GM23338 (cell line): Measurements from ENCODE around the gene PCA3. TPM values are rescaled to one million over a fixed set of nuclear protein-coding genes. Genes with fewer than 3 reads are reported as not detected.

ENCODE experiments used
- ATAC-seq: fragments of 200-7000 bp; cut with Tn5 transposase; 3 replicates; pipeline ENCODE4 v1.9.1; 2020
- DNase-seq: peaks from one replicate; pipeline ENCODE4 v3.0.0-alpha.2; 2015; ENCODE audit warnings: low spot score
- H2AFZ ChIP-seq: fragments of 200-600 bp; sonication (generic); 2 replicates; pipeline ENCODE4 v1.8.0; 2016; ENCODE audit warnings: antibody characterized with exemption, mild to moderate bottlenecking, moderate library complexity
- H3F3A ChIP-seq: fragments of 200-600 bp; sonication (generic); replicated peaks from 2 replicates; pipeline ENCODE4 v1.8.0; 2017; ENCODE audit warnings: antibody characterized with exemption, mixed run types, low read depth
- H3K27ac ChIP-seq: fragments of 200-600 bp; sonication (generic); 2 replicates; pipeline ENCODE4 v1.6.1; 2016; ENCODE audit warnings: low read depth
- H3K27me3 ChIP-seq: fragments of 200-600 bp; sonication (generic); 2 replicates; pipeline ENCODE4 v1.8.0; 2016; ENCODE audit warnings: mild to moderate bottlenecking, mixed run types, moderate library complexity; ENCODE audit not compliant: insufficient read depth
- H3K36me3 ChIP-seq: fragments of 200-600 bp; sonication (generic); 2 replicates; pipeline ENCODE4 v1.8.0; 2016; ENCODE audit warnings: mild to moderate bottlenecking; ENCODE audit not compliant: insufficient read depth
- H3K4me1 ChIP-seq: fragments of 200-600 bp; sonication (generic); 2 replicates; pipeline ENCODE4 v1.8.0; 2016; ENCODE audit warnings: mild to moderate bottlenecking, moderate library complexity; ENCODE audit not compliant: insufficient read depth
- H3K4me2 ChIP-seq: fragments of 200-600 bp; sonication (generic); 2 replicates; pipeline ENCODE4 v1.7.1; 2017; ENCODE audit warnings: mixed run types
- H3K4me3 ChIP-seq: fragments of 200-600 bp; sonication (generic); 2 replicates; pipeline ENCODE4 v1.6.1; 2016; ENCODE audit warnings: mixed run types
- H3K79me2 ChIP-seq: fragments of 200-600 bp; sonication (generic); replicated peaks from 2 replicates; pipeline ENCODE4 v1.8.0; 2017; ENCODE audit warnings: mild to moderate bottlenecking; ENCODE audit not compliant: insufficient read depth
- H3K9me2 ChIP-seq: fragments of 200-600 bp; sonication (generic); 2 replicates; pipeline ENCODE4 v1.8.0; 2017; ENCODE audit not compliant: insufficient read depth
- H4K20me1 ChIP-seq: fragments of 200-600 bp; sonication (generic); replicated peaks from 2 replicates; pipeline ENCODE4 v1.8.0; 2017; ENCODE audit warnings: mild to moderate bottlenecking; ENCODE audit not compliant: insufficient read depth
- H3K27ac Mint-ChIP-seq: 2 replicates; pipeline ENCODE4 v1.8.0; 2020; ENCODE audit warnings: inconsistent platforms, mild to moderate bottlenecking, moderate library complexity, mixed read lengths
- H3K27me3 Mint-ChIP-seq: 3 replicates; pipeline ENCODE4 v1.8.0; 2022; ENCODE audit warnings: low read depth, mild to moderate bottlenecking, moderate library complexity, mixed read lengths, inconsistent platforms; ENCODE audit not compliant: insufficient read depth, poor library complexity
- H3K36me3 Mint-ChIP-seq: 3 replicates; pipeline ENCODE4 v1.8.0; 2021; ENCODE audit warnings: low read depth, mild to moderate bottlenecking, inconsistent platforms, moderate library complexity, mixed read lengths
- H3K4me1 Mint-ChIP-seq: 3 replicates; pipeline ENCODE4 v1.8.0; 2020; ENCODE audit warnings: mild to moderate bottlenecking, inconsistent platforms, mixed read lengths
- H3K4me3 Mint-ChIP-seq: 3 replicates; pipeline ENCODE4 v1.8.0; 2021; ENCODE audit warnings: moderate library complexity, mild to moderate bottlenecking, inconsistent platforms, mixed read lengths
- H3K9me3 Mint-ChIP-seq: 3 replicates; pipeline ENCODE4 v1.8.0; 2020; ENCODE audit warnings: moderate library complexity, mild to moderate bottlenecking, inconsistent platforms, mixed read lengths
- CTCF ChIP-seq, 2 experiments: fragments of 200-600 bp in 1 of 2; sonication (generic) in 1 of 2; conservative IDR thresholded peaks; 2 replicates each; pipeline versions ENCODE4 v1.5.1 to v1.6.1; 2016 to 2017; ENCODE audit warnings: antibody characterized with exemption in 2 of 2, low read depth in 2 of 2, mild to moderate bottlenecking in 2 of 2, moderate library complexity in 1 of 2
- ETS1 ChIP-seq: IDR thresholded peaks from 2 replicates; pipeline ENCODE4 v1.6.1; 2016; ENCODE audit warnings: antibody characterized with exemption
- EZH2 ChIP-seq: fragments of 200-600 bp; sonication (generic); IDR thresholded peaks from one replicate; pipeline ENCODE4 v1.8.0; 2017; ENCODE audit warnings: antibody characterized with exemption, mild to moderate bottlenecking, low read depth; ENCODE audit not compliant: unreplicated experiment
- REST ChIP-seq: IDR thresholded peaks from one replicate; pipeline ENCODE4 v1.6.1; 2018; ENCODE audit warnings: antibody characterized with exemption; ENCODE audit not compliant: unreplicated experiment
- STAT1 ChIP-seq: IDR thresholded peaks from one replicate; pipeline ENCODE4 v1.6.1; 2016; ENCODE audit warnings: antibody characterized with exemption; ENCODE audit not compliant: unreplicated experiment
- ZNF114 ChIP-seq: fragments of 250-450 bp; sonication (Bioruptor Pico); IDR thresholded peaks from 2 replicates; pipeline ENCODE4 v1.5.0; 2020; ENCODE audit warnings: mild to moderate bottlenecking, moderate library complexity
- ZNF331 ChIP-seq: fragments of 250-450 bp; sonication (Bioruptor Pico); IDR thresholded peaks from 2 replicates; pipeline ENCODE4 v1.5.0; 2020; ENCODE audit warnings: low read depth, mild to moderate bottlenecking, moderate library complexity
- polyA plus RNA-seq: library from polyadenylated mRNA; unstranded; fragments of >200 nt; fragmentation: Nextera tagmentation; extraction: Ambion mirVana; gene quantifications from 2 replicates; pipeline ENCODE4 v1.2.1, GENCODE V29; 2016
- total RNA-seq: library from RNA; depleted of rRNA; stranded (reverse); fragments of >200 nt; shearing (Covaris generic); gene quantifications from 2 replicates; pipeline ENCODE4 v1.2.3, GENCODE V29; 2014

PCA3 gene
- total and polyA plus RNA-seq, 2 experiments from 2014 or later = 0.28 to 0.76 TPM

- TF ChIP-seq REST (no peak), EZH2 (no peak), STAT1 (no peak), CTCF (conservative IDR thresholded peaks at IDR 0.05; ENCODE audit: low read depth in 2 of 2) (no peak)
Measured at GRCh38 chr9:76789840-76790239, 25.6 kb downstream of the PCA3 start (continued).

- H3K4me3 ChIP-seq = no peak overlapping the region
- no peaks in the 10 kb centered on the region for H3K36me3 Mint-ChIP-seq
- H3K9me2 ChIP-seq = no peaks in the 10 kb centered on the region
- DNase-seq (no peak), ATAC-seq (no peak)
- no peaks in the 10 kb centered on the region for H4K20me1 ChIP-seq
- peaks cover 1% of the 10 kb centered on the region for H3K27me3 Mint-ChIP-seq
- H3K4me1 ChIP-seq = no peaks in the 10 kb centered on the region
- H3K36me3 ChIP-seq = no peaks in the 10 kb centered on the region
- no peaks in the 10 kb centered on the region for H3K4me1 Mint-ChIP-seq
- H3K27ac ChIP-seq = no peak overlapping the region
- H3K27me3 ChIP-seq = no peaks in the 10 kb centered on the region
- no peak overlapping the region; the same call in 1 of the 2 replicates for H3K27ac Mint-ChIP-seq
- no peak overlapping the region for H3K4me2 ChIP-seq
- H2AFZ ChIP-seq = no peak overlapping the region
- H3K9me3 Mint-ChIP-seq = no peaks in the 10 kb centered on the region
- no peak overlapping the region for H3K4me3 Mint-ChIP-seq
- TF ChIP-seq ZNF114 (CRISPR knock-in tag) = no peak
- H3K79me2 ChIP-seq = no peaks in the 10 kb centered on the region
- no peaks in the 10 kb centered on the region for H3F3A ChIP-seq
Measured at GRCh38 chr9:76793784-76794431, 29.7 kb downstream of the PCA3 start.

- H3K4me1 ChIP-seq = no peaks in the 10 kb centered on the region
- H3K27ac ChIP-seq = no peak overlapping the region
- no peaks in the 10 kb centered on the region for H3K9me2 ChIP-seq
- H3K27ac Mint-ChIP-seq = no peak overlapping the region
- DNase-seq (no peak), ATAC-seq (no peak)
- no peak overlapping the region for H2AFZ ChIP-seq
- H3K4me2 ChIP-seq = no peak overlapping the region
- H3K9me3 Mint-ChIP-seq = no peaks in the 10 kb centered on the region
- no peak overlapping the region for H3K4me3 ChIP-seq
- no peaks in the 10 kb centered on the region for H4K20me1 ChIP-seq
- no peaks in the 10 kb centered on the region for H3K36me3 ChIP-seq
- H3F3A ChIP-seq = no peaks in the 10 kb centered on the region
- H3K4me1 Mint-ChIP-seq = no peaks in the 10 kb centered on the region
- H3K27me3 ChIP-seq = no peaks in the 10 kb centered on the region
- H3K27me3 Mint-ChIP-seq = peaks cover 1% of the 10 kb centered on the region
- H3K36me3 Mint-ChIP-seq = no peaks in the 10 kb centered on the region
- H3K4me3 Mint-ChIP-seq = no peak overlapping the region
- no peaks in the 10 kb centered on the region for H3K79me2 ChIP-seq
- TF ChIP-seq REST (no peak), ZNF331 (CRISPR knock-in tag) (no peak), ETS1 (no peak)
Measured at GRCh38 chr9:76796296-76796695, 32.1 kb downstream of the PCA3 start.
